ENCODE data around the gene EFL1.

Gene EFL1

GRCh38 chr15:82178061-82178460 is 84.5 kb downstream of the EFL1 start:
- no peak for TF ChIP-seq CTCF (IDR thresholded peaks at IDR 0.05)
- no peaks in the 10 kb centered on the region for H3K4me1 ChIP-seq (ENCODE audit: control insufficient read depth in 1 of 2, insufficient read depth in 1 of 2, low read depth in 1 of 2, low read length in 1 of 2)
- no peaks in the 10 kb centered on the region for H3K27me3 ChIP-seq
- H3K4me3 ChIP-seq (ENCODE audit: low read depth in 1 of 2, low read length in 1 of 2): no peak overlapping the region
- no peak overlapping the region for H3K27ac ChIP-seq
- no peaks in the 10 kb centered on the region for H3K36me3 ChIP-seq
- no peaks in the 10 kb centered on the region for H3K9me3 ChIP-seq

- Histone ChIP-seq H3K36me3 (no peaks in the 10 kb centered on the region), H3K4me1 (ENCODE audit: control insufficient read depth in 1 of 2, insufficient read depth in 1 of 2, low read depth in 1 of 2, low read length in 1 of 2) (no peaks in the 10 kb centered on the region), H3K27me3 (no peaks in the 10 kb centered on the region), H3K9me3 (no peaks in the 10 kb centered on the region), H3K27ac (no peak overlapping the region), H3K4me3 (ENCODE audit: low read depth in 1 of 2, low read length in 1 of 2) (no peak overlapping the region)
- TF ChIP-seq CTCF (IDR thresholded peaks at IDR 0.05): no peak
Observed at GRCh38 chr15:82177291-82178010, 85.1 kb downstream of the EFL1 start.

GRCh38 chr15:82176542-82176941 is 86.0 kb downstream of the EFL1 start:
- no peak for TF ChIP-seq CTCF (IDR thresholded peaks at IDR 0.05)

GRCh38 chr15:82174471-82175235 is 87.9 kb downstream of the EFL1 start:
- Histone ChIP-seq H3K4me3 (ENCODE audit: low read depth in 1 of 2, low read length in 1 of 2) (no peak overlapping the region), H3K36me3 (no peaks in the 10 kb centered on the region), H3K27me3 (no peaks in the 10 kb centered on the region), H3K27ac (no peak overlapping the region), H3K9me3 (no peaks in the 10 kb centered on the region), H3K4me1 (ENCODE audit: control insufficient read depth in 1 of 2, insufficient read depth in 1 of 2, low read depth in 1 of 2, low read length in 1 of 2) (no peaks in the 10 kb centered on the region)
- TF ChIP-seq CTCF (IDR thresholded peaks at IDR 0.05): no peak

More at GRCh38 chr15:82176542-82176941, 86.0 kb downstream of the EFL1 start:
- Histone ChIP-seq H3K36me3 (no peaks in the 10 kb centered on the region), H3K4me1 (ENCODE audit: control insufficient read depth in 1 of 2, insufficient read depth in 1 of 2, low read depth in 1 of 2, low read length in 1 of 2) (no peaks in the 10 kb centered on the region), H3K9me3 (no peaks in the 10 kb centered on the region), H3K27ac (no peak overlapping the region), H3K4me3 (ENCODE audit: low read depth in 1 of 2, low read length in 1 of 2) (no peak overlapping the region), H3K27me3 (no peaks in the 10 kb centered on the region)

- no peak overlapping the region for H3K27ac ChIP-seq
- no peaks in the 10 kb centered on the region for H3K4me1 ChIP-seq (ENCODE audit: control insufficient read depth in 1 of 2, insufficient read depth in 1 of 2, low read depth in 1 of 2, low read length in 1 of 2)
- H3K4me3 ChIP-seq (ENCODE audit: low read depth in 1 of 2, low read length in 1 of 2): no peak overlapping the region
- no peaks in the 10 kb centered on the region for H3K36me3 ChIP-seq
- H3K9me3 ChIP-seq: no peaks in the 10 kb centered on the region
- H3K27me3 ChIP-seq: no peaks in the 10 kb centered on the region
- TF ChIP-seq CTCF (IDR thresholded peaks at IDR 0.05): no peak
Observed at GRCh38 chr15:82173108-82173507, 89.4 kb downstream of the EFL1 start.

All from neutrophil (primary cell).